ENCODE measurements around the gene KATNAL1. TPM values are rescaled to one million over a fixed set of nuclear protein-coding genes. Genes with fewer than 3 reads are reported as not detected.

KATNAL1 gene
- total and polyA plus RNA-seq, 2 experiments from 2014 or later = 6.0 to 21.2 TPM

DNA sequence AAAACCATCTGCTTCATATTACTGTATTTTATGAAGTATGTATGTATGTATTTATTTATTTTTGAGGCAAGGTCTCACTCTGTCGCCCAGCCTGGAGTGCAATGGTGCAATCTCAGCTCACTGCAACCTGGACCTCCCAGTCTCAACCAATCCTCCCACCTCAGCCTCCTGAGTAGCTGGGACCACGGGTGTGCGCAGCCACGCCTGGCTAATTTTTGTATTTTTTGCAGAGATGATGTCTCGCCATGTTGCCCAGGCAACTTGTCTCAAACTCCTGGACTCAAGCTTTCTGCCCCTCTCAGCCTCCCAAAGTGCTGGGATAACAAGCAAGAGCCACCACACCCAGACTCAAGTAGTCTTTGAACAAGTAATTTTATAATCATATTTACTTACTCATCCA is 5.5 kb downstream of the KATNAL1 start:
- Histone ChIP-seq H3K27me3 (no peaks in the 10 kb centered on the region), H3K36me3 (no peaks in the 10 kb centered on the region), H3K27ac (no peak overlapping the region), H3K4me1 (ENCODE audit: low read depth) (peaks cover 15% of the 10 kb centered on the region), H3K9me3 (ENCODE audit: low read depth) (no peaks in the 10 kb centered on the region), H3K4me3 (no peak overlapping the region)
- DNase-seq (ENCODE audit: low read depth in 1 of 2, low spot score in 1 of 2) = no peak
- TF ChIP-seq, protein P1, sequence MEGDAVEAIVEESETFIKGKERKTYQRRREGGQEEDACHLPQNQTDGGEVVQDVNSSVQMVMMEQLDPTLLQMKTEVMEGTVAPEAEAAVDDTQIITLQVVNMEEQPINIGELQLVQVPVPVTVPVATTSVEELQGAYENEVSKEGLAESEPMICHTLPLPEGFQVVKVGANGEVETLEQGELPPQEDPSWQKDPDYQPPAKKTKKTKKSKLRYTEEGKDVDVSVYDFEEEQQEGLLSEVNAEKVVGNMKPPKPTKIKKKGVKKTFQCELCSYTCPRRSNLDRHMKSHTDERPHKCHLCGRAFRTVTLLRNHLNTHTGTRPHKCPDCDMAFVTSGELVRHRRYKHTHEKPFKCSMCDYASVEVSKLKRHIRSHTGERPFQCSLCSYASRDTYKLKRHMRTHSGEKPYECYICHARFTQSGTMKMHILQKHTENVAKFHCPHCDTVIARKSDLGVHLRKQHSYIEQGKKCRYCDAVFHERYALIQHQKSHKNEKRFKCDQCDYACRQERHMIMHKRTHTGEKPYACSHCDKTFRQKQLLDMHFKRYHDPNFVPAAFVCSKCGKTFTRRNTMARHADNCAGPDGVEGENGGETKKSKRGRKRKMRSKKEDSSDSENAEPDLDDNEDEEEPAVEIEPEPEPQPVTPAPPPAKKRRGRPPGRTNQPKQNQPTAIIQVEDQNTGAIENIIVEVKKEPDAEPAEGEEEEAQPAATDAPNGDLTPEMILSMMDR (IDR thresholded peaks at IDR 0.05; ENCODE audit: low read depth, low read length) = no peak

DNA sequence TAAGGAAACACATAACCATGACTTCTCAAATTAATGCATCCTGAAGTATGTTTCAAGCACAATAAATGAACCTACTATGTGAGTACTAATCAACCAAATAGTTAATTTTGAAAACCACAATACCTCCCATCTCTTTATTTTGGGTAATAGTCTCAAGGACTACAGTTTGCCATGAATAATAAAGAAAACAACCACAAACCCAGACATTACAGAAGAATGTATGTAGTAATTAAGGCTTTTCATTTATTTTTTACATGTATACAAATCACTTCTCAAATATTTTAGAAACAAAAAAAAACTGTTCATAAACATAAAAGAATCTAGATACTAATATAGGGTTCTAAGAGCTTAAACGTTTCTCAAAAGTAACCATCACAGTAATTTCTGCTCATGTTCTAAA is 6.8 kb downstream of the KATNAL1 start:
- no peak for DNase-seq (ENCODE audit: low read depth in 1 of 2, low spot score in 1 of 2)
- Histone ChIP-seq H3K9me3 (ENCODE audit: low read depth) (no peaks in the 10 kb centered on the region), H3K27me3 (no peaks in the 10 kb centered on the region), H3K27ac (no peak overlapping the region), H3K36me3 (no peaks in the 10 kb centered on the region), H3K4me1 (ENCODE audit: low read depth) (peaks cover 7% of the 10 kb centered on the region), H3K4me3 (no peak overlapping the region)
- TF ChIP-seq, protein P1 (IDR thresholded peaks at IDR 0.05; ENCODE audit: low read depth, low read length) = no peak

DNA sequence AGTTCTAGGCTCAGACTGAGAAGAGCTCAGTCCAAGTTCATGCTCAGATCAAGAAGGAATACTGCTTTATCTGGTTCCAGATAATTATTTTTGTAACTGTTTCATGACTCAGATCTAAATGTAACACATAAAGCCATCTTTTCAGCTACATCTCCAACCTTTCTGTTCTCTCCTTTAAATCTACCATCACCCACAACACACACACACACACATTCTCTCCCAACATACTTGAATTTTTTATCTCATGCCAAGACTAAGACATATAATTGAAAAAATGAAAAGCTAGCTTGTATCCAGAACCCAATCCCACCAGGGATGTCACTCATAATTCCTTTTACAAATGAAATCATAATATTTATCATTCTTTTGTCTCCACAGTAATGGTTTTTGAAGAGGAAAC is 7.6 kb downstream of the KATNAL1 start:
- H3K27me3 ChIP-seq = no peaks in the 10 kb centered on the region
- H3K4me1 ChIP-seq (ENCODE audit: low read depth) = no peaks in the 10 kb centered on the region
- no peak for DNase-seq (ENCODE audit: low read depth in 1 of 2, low spot score in 1 of 2)
- H3K36me3 ChIP-seq = no peaks in the 10 kb centered on the region
- no peak overlapping the region for H3K27ac ChIP-seq
- no peaks in the 10 kb centered on the region for H3K9me3 ChIP-seq (ENCODE audit: low read depth)
- TF ChIP-seq, protein P1 (IDR thresholded peaks at IDR 0.05; ENCODE audit: low read depth, low read length) = no peak
- no peak overlapping the region for H3K4me3 ChIP-seq

DNA sequence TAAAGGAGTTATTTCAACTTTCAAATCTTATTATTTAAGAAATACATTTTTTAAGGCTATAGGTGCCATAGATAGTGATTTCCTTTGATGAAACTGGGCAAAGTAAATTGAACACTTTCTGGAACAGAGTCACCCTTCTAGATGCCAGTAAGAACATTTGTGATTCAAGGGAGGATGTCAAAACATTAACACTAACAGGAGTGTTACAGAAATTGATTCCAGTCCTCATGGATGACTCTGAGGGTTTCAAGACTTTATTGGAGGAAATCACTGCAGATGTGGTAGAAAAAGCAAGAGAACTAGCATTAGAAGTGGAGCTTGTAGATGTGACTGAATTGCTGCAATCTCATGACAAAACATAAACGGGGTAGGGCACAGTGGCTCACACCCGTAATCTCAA is 12.2 kb downstream of the KATNAL1 start:
- H3K27ac ChIP-seq = no peak overlapping the region
- H3K4me1 ChIP-seq (ENCODE audit: low read depth) = peaks cover 7% of the 10 kb centered on the region
- TF ChIP-seq, protein P1 (IDR thresholded peaks at IDR 0.05; ENCODE audit: low read depth, low read length) = no peak
- no peaks in the 10 kb centered on the region for H3K9me3 ChIP-seq (ENCODE audit: low read depth)
- H3K4me3 ChIP-seq = no peak overlapping the region
- H3K27me3 ChIP-seq = no peaks in the 10 kb centered on the region
- H3K36me3 ChIP-seq = no peaks in the 10 kb centered on the region
- DNase-seq (ENCODE audit: low read depth in 1 of 2, low spot score in 1 of 2) = no peak

DNA sequence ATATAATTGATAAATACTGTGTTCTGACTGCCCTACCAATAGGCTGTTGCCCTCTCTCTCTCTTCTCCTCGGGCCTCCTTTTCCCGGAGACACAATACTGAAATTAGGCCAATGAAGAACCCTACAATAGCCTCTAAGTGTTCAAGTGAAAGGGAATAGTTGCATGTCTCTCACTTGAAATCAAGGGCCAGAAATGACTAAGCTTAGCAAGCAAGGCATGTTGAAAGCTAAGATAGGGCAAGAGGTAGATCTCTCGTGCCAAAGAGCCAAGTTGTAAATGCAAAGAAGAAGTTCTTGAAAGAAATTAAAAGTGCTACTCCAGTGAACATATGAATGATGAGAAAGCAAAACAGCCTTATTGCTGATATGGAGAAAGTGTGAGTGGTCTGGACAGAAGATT is 13.3 kb downstream of the KATNAL1 start:
- no peaks in the 10 kb centered on the region for H3K9me3 ChIP-seq (ENCODE audit: low read depth)
- H3K4me3 ChIP-seq = no peak overlapping the region
- H3K36me3 ChIP-seq = no peaks in the 10 kb centered on the region
- peaks cover 18% of the 10 kb centered on the region for H3K4me1 ChIP-seq (ENCODE audit: low read depth)
- TF ChIP-seq, protein P1 (IDR thresholded peaks at IDR 0.05; ENCODE audit: low read depth, low read length) = no peak
- peak in 1 of 2 donors; percentile 28 for DNase-seq (ENCODE audit: low read depth in 1 of 2, low spot score in 1 of 2)
- H3K27ac ChIP-seq = no peak overlapping the region
- no peaks in the 10 kb centered on the region for H3K27me3 ChIP-seq

DNA sequence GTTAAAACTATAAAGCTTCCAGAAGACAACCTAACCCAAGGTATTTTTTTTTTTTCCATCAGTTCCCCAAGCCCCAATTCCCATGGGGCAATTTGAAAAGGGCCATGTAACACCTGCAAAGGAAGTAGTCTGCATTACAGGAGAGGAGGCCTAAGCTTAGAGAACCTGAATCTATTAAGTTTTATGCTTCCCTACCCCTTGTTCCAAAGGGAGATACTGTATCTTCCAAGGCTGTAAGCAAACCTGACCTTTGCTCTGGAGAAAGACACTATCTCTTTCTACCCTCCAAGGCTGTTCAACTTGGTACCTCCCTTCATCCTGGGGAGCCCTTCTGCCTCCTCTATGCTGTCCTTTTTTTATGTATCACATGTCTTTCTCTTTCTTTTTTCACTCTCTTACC is 15.0 kb downstream of the KATNAL1 start:
- TF ChIP-seq, protein P1 (IDR thresholded peaks at IDR 0.05; ENCODE audit: low read depth, low read length) = no peak
- no peak for DNase-seq (ENCODE audit: low read depth in 1 of 2, low spot score in 1 of 2)
- H3K4me1 ChIP-seq (ENCODE audit: low read depth) = peaks cover 19% of the 10 kb centered on the region
- no peak overlapping the region for H3K4me3 ChIP-seq
- no peaks in the 10 kb centered on the region for H3K9me3 ChIP-seq (ENCODE audit: low read depth)
- no peaks in the 10 kb centered on the region for H3K36me3 ChIP-seq
- no peaks in the 10 kb centered on the region for H3K27me3 ChIP-seq
- H3K27ac ChIP-seq = no peak overlapping the region

All from cardiac muscle cell (in vitro differentiated cells and primary cell).